GM18508 (cell line): ENCODE results near the gene DST.

Experiments
- ATAC-seq: cut with Tn5 transposase; IDR thresholded peaks from one replicate; pipeline ENCODE4 v1.9.1; 2021; ENCODE audit warnings: moderate number of reproducible peaks; ENCODE audit not compliant: insufficient read depth, unreplicated experiment

The DST gene

DNA sequence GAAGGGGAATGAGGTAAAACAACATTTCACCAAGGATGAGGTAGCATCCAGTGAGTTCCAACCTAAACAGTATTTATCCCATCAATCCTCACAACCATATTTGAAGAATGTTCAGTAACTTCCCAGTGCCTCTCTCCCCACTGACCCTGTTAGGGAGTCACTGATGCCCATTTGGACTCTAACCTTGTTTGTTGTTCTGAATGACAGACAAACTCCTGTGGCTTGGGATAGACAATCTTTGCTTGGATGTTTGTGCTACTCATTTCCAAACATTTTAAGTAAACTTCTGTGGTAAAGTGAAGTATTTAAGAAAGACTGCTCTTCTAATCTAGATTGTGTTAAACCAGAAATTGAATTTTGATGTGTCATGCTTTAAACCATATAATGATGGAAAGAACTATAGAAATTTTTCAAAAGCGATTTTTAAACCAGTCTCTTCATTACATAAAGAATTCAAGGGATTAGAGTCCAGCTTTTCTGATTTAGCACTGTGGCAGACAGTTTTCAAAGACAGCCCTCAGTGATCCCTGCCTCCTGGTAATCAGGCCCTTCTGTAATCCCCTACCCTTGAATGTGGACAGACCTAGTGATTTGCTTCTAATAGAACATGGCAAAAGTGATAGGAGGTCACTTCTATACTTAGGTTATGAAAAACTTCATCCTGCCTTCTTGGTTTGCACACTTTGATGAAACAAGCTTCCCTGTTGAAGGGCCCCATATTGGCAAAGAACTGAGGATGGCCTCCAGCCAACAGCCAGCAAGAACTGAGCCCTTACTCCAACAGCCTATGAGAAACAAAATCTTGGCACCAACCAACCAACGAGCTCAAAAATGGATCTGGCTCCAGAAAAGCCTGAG, 191.6 kb downstream of the DST start:
- no peak for ATAC-seq

GRCh38 chr6:56450376-56450775, 192.3 kb downstream of the DST start:
- ATAC-seq = no peak

GRCh38 chr6:56448046-56448445, 194.6 kb downstream of the DST start:
- no peak for ATAC-seq

- ATAC-seq = no peak
Observed at GRCh38 chr6:56445818-56446217, 196.9 kb downstream of the DST start.

GRCh38 chr6:56444855-56445254, 197.8 kb downstream of the DST start:
- ATAC-seq = no peak

GRCh38 chr6:56440551-56440981, 202.1 kb downstream of the DST start:
- ATAC-seq = no peak

DNA sequence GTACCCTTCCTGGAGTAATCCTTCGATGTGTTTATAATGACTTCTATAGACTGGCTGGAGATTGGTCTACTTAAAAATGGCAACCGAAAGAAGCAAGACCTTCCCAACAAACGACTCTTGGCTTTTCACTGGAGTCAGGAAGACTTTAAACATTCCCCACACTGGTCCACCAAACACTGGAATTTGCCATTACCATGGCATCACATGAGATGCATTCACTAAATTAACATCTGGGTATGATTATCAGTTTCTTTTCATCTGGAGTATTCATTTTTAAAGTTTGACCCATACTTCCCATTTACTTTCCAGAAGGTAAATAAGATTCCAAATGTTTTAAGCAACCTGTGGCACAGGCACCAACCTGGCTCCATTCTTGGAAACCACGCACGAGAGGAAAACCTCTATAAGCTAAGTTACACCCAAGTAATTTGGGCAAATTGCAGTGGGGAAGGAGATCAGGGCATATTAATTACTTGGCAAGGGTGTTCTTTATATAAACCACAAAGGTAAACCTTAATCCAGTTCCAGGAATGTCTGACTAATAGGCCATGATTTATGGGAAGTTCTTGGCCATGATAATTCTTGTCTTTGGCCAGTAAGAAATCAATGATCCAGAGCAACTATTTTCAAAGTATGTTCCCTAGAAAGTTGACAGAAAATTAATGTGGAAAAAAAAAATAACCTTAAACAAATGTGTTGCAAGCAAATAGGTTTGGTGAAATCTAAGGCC, 205.4 kb downstream of the DST start:
- ATAC-seq = no peak

DNA sequence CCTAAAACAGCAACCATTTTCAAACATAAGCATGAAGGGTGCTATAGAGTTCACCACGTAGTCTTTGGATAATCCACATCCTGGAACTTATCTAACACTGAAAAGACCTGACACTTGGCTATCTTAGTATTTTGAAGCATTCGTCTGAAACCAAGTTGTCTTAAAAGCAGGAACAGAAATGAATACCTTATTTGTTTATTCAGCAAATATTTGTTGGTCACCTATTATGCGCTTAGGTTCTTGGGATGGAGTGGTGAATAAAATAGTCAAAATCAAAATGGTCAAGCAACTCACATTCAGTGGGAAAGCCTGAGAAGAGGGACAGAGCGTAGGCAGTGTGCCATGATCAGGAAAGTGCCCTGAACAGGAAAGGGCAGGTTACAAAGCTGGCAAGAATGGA, 206.9 kb downstream of the DST start:
- no peak for ATAC-seq

DNA sequence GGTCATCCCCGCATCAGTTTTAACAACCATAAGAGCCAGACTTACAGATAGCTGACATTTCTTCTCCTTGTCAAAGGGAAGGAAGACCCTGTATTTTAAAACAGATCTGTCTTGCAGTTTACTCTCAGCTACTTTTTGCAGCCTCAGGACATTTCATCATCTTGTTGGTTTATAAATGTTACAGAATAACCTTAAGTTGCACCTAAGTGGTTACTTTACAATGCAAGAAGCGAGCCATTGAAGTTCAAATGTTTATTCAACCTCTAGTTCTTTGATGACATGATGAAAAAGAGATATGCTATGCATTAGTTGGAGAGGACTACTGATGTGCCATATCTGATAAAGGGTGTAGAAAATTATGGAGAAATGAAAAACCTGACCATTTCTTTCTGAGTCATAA, 207.4 kb downstream of the DST start:
- ATAC-seq = no peak

GRCh38 chr6:56434606-56435005, 208.1 kb downstream of the DST start:
- ATAC-seq = no peak

GRCh38 chr6:56433119-56433518, 209.6 kb downstream of the DST start:
- no peak for ATAC-seq

DNA sequence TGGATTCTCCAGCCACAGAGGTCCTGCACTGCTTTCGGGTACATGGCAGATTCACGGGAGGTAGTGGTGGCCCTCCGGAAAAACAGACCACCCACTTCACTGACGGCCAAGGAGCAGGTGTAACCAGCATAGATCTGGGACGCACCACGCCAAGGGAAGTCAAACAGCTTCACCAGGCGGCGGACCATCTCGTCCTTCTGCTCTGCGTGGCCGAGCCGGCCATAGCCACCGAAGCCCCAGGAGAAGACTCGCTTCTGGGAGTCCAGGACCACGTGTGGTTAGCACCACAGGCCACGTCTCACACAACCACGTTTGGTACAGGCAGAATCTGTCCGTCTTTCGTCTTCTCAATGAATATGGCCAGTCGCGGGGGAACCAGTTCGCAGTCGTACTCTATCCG, 210.5 kb downstream of the DST start:
- no peak for ATAC-seq

GRCh38 chr6:56430629-56431600, 211.8 kb downstream of the DST start:
- ATAC-seq = no peak

GRCh38 chr6:56424542-56425083, 218.1 kb downstream of the DST start:
- no peak for ATAC-seq

- ATAC-seq = no peak
Observed at GRCh38 chr6:56424064-56424463, 218.6 kb downstream of the DST start.

- no peak for ATAC-seq
Observed at GRCh38 chr6:56420296-56420695, 222.4 kb downstream of the DST start.

DNA sequence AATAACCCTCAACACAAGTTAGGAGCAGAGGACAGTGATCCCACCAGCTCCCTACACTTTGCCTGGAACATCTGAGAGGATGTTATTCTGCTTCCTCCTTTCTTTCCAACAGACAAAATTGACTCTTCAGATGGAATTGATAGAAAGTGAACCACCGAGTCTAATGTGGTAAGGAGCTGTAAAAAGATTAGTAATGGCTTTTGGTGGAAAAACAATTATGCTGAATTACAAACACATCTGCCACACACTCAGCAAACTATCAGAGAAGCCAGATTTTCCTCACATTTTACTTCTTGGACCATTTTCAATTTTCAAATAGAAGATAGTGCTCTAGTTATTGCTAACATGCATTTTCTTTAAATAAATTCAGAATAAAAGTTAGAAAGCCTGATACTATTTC, 223.5 kb downstream of the DST start:
- ATAC-seq = no peak

DNA sequence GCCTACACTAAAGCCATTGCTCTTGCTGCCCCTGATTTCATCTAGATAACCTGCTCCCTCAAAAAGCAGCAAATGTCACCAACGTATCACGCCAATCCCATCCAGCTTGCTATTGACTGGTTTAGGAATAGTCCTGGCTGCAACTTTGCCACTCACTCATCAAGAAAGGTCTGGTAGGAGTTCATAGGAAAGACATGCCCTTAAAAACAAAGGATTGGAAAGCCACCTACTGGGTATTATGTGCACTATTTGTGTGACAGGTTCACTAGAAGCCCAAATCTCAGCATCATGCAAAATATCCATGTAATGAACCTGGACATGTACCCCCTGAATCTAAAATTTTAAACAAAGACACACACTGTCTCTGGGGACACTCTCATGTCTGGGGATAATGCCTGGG, 224.9 kb downstream of the DST start:
- ATAC-seq = no peak

DNA sequence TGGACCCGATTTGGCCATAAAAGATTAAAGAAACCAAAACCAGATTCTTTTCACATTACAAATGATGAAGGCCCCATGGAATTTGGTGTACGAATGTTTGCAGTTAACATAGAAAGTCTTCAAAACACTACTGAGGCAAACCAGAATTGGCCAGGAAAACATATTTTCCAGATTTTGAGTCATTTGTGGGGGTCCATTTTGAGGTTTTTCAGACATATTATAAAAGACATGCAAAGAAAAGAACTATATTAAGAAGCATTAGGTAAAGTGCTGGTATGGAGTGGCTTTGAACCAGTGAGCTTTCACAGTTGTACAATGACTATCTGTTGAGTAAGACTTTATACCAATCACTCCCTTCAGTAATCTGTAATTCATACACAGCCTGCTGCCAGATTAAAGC, 226.4 kb downstream of the DST start:
- ATAC-seq = no peak

- no peak for ATAC-seq
Observed at GRCh38 chr6:56408976-56409375, 233.7 kb downstream of the DST start.
